Activated naive CD4-positive, alpha-beta T cell treated with Interleukin-2 at 50 U/mL for 16 hours (primary cell): Measurements from ENCODE around the gene RNGTT.

Source experiments
- DNase-seq: peaks from one replicate; pipeline ENCODE4 v3.0.0-alpha.2; 2020

The RNGTT gene

DNA sequence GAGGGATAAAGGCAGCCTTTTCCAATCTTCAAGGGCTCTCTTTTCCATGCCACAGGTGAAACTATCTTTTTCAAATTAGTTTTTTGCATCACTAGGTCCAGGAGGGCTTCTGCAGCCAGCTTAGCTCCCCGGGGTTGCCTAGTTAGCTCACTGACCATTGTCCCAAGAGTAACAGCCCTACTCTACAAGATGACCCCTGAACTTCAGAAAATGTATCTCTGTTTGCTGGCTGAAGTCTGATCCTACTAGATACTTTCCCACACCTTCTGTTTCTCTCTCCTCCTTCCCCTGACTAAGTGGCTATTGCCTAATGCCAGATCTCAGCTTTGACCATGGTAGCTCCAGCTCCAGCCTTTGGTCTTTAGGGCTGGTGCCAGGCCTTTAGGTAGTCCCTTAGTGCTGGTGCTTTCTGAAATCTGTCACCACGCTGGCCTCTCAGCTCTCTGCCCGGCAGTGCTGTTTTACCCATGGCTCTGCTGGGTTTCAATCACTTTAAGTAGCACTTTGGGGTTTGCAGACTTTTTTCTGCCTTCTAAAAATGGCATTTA lies 255.1 kb downstream of the RNGTT start:
- no peak for DNase-seq

DNA sequence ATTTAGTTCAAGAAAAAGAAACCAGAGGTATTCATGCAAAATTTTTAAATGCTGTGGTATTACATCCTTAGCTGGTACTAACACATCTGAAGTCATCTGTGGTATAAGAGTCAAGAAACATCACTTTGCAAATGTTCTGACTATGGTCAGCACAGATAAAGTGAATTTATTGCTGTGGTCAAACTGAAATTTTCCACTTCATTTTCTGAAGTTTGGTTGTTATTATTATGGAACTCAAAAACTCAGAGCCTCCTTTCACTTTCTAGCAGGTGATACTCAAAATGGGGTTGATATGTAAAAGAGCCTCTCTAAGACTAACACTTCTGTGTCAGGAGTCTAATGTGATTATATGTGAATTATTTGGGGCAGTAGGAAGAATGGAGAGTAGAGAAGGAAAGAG lies 257.8 kb downstream of the RNGTT start:
- no peak for DNase-seq

DNA sequence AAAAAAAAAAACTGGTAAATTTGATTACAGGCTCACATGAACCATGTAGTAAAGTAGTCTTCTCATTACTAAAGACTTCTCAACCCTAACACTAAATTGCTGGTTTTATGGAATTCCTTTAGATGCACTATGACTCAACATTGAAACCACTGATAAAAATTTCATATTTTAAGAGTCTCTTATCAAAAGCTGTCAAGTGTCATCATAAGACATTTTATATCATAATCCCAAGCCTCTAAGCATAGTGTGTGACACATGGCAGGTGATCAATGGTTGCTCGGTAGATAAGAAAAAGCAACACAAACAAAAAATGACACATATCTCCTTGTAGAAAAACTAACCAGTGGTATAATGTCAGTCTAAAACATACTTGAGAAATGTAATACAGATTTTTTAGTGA lies 258.4 kb downstream of the RNGTT start:
- no peak for DNase-seq

DNA sequence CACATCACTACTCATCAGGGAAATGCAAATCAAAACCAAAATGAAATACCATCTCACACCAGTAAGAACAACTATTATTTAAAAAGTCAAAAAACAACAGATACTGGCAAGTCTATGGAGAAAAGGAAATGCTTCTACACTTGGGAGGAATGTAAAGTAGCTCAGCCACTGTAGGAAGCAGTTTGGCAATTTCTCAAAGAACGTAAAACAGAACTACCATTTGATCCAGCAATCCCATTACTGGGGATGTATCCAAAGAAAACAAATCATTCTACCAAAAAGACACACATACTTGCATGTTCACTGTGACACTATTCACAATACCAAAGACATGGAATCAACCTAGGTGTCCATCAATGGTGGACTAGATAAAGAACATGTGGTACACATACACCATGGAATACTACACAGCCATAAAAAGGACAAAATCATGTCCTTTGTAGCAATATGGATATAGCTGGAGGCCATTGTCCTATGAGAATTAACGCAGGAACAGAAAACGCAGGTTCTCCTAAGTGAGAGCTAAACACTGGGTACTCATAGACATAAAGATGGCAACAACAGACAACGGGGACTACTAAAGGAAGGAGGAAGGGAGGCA lies 260.4 kb downstream of the RNGTT start:
- no peak for DNase-seq

DNA sequence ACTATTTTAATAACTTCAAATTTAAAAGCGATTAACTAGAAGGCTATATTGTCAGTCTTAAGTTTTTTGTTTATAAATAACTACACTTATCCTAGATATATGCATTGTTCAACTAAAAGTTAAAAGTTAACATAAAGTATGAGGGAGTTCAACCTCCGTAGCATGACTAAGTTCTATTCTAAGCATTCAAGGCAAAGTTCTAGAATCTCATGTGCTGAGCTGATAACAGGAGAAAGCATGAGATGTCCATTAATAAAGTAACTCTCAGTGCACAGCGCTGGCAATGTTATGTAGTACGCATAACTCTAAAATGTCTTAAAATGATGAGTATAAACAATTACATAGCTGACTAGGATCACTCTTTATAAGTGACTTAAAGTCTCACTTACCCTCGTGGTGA lies 264.8 kb downstream of the RNGTT start:
- no peak for DNase-seq

DNA sequence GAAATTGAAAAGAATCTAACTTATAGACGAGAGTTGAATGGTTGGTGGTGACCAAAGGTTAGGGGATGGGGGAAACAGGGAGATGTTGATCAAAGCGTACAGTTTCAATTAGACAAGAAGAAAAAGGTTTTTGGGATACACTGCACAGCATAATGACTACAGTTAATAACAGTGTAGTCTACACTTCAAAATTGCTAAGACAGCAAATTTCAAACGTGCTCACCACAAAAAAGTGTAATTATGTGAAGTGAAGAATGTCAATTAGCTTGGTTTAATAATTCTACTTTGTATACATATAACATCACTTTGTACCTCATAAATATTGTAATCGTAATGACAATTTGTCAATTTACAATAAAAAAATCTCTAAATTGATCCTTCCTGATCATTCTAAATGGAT lies 267.5 kb downstream of the RNGTT start:
- no peak for DNase-seq

DNA sequence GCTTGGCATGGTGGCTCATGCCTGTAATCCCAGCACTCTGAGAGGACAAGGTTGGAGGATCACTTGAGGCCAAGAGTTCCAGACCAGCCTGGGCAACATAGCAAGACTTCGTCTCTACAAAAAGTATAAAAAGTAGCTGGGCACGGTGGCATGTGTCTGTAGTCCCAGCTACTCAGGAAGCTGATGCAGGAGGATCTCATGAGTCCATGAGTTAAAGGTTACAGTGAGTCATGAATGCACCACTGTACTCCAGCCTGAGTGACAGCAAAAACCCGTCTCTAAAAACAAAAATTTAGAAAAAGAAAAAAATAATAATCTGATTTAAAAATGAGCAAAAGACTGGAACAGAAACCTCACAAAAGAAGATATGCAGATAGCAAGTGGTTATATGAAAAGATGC lies 279.7 kb downstream of the RNGTT start:
- DNase-seq: no peak

DNA sequence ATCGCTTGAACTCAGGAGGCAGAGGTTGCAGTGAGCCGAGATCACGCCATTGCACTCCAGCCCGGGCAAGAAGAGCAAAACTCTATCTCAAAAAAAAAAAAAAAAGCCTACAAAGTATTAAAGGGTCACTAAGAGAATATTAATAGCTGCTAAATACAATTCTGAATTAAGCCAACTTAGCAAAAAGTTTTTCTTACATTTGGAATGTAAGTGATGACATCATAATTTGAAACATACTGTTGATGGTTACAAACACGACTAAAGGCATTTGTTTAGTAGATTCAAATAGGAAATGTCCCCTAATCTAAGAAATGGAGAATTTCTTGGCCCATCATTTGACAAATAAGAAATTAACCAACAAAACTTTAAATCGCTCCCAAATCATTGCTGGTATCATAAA lies 282.8 kb downstream of the RNGTT start:
- no peak for DNase-seq

DNA sequence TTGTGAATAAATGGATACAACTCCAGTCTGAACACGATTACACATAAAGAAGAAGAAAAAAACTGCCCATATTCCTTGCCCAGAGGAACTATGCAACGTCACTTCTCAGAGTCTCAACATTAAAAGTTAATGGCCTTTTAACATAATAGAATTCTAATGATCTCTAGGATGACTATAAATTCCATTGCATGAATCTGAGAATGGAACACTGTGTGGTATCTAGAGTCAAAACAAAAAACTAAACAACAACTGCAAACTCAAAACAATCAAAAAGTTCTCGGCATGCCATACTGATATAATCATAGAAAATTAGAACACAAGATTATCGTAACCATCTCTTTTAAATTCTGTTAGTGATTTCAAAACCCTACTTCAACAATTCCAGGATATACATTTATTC lies 283.6 kb downstream of the RNGTT start:
- no peak for DNase-seq

DNA sequence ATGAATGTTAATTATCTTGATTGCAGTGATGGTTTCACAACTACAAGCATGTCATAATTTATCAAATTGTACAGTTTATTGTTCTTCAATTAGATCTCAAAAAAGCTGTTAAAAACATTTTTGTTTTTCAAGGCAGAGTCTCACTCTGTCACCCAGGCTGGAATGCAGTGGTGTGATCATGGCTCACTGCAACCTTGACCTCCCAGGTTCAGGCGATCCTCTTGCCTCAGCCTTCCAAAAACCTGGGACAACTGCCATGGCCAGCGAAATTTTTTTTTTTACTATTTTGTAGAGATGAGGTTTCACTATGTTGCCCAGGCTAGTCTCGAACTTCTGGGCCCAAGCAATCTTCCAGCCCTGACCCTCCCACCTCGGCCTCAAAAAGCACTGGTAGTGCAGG lies 286.1 kb downstream of the RNGTT start:
- DNase-seq: no peak

DNA sequence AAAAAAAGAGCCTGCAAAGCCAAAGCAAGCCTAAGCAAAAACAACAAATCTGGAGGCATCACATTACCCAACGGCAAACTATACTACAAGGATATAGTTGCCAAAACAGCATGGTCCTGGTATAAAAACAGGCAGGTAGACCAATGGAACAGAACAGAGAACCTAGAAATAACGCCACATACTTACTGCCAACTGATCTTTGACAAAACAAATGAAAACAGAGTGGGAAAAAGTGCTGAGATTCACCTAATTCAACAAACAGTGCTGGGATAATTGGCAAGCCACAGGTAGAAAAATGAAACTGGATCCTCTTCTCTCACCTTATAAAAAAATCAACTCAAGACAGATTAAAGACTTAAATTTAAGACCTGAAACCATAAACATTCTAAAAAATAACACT lies 291.8 kb downstream of the RNGTT start:
- DNase-seq: no peak

DNA sequence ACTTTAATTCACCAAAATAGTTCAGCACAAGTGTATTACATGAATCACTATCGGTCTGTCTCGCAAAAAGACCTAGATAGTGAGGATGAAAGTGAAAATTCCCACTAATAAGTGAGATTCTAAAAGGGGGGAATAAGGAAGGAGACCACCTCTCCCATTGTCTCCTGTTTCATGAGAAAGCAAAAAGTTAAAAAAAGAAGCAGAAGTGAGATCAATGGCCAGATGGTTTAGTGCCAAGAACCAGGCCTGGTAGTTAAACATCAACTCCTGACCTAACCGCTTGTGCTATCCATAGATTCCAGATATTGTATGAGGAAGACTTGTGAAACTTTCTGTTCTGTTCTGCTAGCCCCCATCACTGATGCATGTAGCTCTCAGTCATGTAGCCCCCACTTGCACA lies 293.0 kb downstream of the RNGTT start:
- DNase-seq: no peak

DNA sequence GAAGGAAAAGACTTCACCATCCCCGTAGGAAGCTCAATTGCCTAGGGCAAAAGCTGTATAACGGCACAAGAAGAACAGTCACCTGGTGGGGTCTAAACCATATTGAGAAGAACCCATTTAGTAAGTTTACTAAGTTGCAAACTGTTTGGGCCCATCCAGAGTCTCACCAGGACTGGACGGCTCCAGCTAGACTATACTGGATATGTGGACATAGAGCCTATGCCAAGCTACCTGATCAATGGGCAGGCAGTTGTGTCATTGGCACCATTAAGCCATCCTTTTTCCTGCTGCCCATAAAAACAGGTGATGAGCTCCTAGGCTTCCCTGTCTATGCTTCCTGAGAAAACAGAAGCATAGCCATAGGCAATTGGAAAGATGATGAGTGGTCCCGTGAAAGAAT lies 293.9 kb downstream of the RNGTT start:
- DNase-seq: no peak

DNA sequence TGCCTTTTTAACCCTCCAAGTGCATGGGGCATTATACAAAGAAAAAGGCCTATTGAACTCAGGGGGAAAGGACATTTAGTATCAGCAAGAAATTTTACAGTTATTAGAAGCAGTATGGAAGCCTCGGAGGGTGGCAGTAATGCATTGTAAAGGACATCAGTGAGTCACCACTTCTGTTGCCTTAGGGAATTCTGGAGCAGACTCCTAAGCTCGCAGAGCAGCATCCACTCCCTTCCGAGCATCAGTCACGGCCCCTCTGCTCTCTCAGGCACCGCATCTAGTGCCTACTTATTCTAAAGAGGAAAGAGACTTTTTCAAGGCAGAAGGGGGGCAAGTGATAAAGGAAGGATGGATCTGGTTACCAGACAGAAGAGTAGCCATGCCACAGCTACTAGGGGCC lies 296.5 kb downstream of the RNGTT start:
- no peak for DNase-seq

DNA sequence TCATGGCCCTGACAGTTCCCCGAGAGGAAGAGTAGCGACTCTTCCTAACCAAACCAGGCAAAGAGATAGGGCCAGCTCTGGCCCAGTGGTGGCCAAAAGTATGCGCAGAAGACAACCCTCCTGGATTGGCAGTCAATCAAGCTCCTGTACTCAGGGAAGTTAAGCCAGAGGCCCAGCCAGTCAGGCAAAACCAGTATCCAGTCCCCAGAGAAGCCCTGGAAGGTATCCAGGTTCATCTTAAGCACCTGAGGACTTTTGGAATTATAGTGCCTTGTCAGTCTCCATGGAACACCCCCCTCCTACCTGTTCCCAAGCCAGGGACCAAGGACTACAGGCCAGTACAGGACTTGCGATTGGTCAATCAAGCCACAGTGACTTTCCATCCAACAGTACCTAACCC lies 298.3 kb downstream of the RNGTT start:
- DNase-seq: no peak

DNA sequence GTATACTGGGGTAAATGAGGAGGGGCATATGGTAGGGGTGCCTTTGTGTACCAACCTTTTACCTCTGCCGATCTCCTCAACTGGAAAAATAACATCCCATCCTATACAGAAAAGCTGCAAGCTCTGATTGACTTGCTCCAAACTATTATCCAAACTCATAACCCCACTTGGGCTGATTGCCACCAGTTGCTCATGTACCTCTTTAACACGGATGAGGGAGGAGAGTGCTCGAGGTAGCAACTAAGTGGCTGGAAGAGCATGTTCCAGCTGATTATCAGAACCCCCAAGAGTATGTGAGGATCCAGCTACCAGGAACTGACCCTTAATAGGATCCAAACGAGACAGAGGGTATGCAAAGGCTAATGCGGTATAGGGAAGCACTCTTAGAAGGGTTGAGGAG lies 299.6 kb downstream of the RNGTT start:
- no peak for DNase-seq

DNA sequence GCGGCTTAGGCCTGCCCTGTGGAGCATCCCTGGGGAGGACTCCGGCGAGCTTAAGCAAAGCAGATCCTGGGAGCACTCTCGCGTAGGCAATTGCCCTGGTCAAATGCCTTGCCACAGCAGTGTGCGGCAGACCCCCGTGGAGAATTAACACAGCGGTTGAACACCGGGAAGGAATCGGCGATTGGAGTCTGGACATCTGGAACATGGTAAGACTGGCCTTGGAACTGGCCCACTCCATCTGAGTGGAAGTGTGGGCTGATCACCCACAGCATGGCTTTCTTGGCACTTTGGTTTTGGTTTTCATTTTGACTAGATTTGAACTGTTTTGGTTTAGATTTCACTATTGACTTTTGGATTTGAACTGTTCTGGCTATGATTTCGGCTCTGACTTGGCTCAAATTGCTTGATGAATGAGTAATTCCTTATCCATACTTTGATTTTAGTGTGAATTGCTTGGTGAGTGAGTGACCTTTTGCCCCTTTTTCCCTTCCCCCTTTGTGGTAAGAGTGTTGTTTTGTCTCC lies 300.7 kb downstream of the RNGTT start:
- DNase-seq: no peak

DNA sequence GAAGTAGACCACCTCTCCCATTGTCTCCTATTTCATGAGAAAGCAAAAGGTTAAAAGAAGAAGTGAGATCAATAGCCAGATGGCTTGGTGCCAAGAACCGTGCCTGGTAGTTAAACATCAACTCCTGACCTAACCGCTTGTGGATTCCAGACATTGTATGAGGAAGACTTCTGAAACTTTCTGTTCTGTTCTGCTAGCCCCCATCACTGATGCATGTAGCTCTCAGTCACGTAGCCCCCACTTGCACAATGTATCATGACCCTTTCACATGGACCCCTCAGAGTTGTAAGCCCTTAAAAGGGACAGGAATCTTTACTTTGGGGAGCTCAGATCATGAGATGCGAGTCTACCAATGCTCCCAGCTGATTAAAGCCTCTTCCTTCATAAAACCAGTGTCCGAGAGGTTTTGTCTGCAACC lies 301.2 kb downstream of the RNGTT start:
- DNase-seq: no peak

DNA sequence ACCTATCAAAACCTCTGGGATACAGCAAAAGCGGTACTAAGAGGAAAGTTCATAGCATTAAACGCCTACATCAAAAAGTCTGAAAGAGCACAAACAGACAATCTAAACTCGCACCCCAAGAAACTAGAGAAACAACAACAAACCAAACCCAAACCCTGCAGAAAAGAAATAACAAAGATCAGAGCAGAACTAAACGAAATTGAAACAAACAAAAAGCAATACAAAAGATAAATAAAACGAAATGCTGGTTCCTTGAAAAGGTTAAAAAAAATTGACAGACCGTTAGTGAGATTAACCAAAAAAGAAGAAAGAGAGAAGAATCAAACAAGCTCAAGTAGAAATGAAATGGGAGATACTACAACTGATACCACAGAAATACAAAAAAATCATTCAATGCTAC lies 302.3 kb downstream of the RNGTT start:
- DNase-seq: no peak

DNA sequence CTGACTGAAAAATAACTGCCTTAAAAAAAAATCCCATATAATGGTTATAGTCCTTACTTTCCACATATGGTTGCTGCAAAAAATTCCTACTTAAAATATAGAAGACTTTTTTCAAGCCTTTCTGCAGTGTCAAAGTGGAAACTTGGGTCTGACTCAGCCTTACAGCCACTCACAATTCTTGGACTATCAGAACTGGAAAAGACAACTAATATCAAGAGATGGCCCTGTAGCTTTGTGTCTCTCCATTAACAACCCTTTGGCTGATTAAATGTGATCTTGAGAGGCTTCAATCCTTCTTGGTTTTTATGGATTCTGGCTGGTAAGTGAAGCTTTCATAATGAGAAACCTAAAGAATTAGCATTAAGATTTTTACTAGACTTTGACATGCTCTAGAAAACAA lies 307.8 kb downstream of the RNGTT start:
- DNase-seq: no peak

DNA sequence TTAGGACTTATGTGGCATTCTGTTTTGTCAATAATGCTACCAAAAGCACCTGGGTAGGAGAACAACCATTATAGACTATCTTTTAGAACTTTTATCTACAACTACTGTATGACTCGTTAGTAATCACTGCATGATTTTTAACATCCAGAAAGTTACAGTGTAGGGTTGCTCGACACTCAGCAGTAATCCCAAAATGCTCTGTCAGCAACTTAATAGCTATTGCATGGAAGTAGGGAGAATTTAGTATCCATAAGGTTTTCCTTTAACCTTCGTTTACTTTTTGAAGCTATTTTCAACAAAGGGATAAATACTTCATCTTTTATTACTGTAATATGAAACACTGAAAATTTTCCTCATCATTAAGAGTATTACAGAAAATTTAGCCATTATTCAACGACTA lies 309.5 kb downstream of the RNGTT start:
- no peak for DNase-seq

DNA sequence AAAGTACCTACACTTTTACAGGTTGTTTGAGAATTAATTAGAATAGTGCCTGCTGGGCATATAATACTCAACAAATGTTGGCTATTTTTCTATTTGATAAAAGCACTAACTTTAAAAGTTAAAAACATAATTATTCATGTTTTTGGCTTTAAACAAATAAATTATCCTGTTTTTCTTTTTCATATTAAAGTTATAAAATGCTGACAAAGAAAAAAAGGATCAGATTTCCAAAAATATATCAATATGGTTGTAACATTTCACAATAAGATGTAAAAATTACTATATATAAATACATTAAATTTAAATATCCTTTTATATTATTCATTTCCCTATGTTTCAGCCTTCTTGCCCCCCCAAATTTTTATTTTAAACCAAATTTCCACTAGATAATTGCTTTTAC lies 312.0 kb downstream of the RNGTT start:
- no peak for DNase-seq

DNA sequence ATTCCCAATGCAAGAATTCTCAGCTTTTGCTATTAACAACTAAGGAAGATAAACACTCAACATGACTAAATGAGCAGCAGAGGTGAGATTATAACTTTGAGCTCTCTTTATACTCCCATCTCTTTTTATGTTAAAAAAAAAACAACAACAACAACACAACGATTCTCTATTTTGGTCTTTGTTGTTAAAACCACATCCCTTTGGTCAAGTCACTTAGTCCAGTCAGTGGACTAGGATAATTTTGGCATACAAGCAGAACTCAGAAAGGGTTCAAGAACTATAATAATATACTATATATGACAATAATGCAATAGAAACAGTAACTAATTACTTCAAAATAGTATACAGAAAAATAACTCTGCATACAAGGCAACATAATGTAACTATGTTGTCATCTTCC lies 312.4 kb downstream of the RNGTT start:
- DNase-seq: no peak

DNA sequence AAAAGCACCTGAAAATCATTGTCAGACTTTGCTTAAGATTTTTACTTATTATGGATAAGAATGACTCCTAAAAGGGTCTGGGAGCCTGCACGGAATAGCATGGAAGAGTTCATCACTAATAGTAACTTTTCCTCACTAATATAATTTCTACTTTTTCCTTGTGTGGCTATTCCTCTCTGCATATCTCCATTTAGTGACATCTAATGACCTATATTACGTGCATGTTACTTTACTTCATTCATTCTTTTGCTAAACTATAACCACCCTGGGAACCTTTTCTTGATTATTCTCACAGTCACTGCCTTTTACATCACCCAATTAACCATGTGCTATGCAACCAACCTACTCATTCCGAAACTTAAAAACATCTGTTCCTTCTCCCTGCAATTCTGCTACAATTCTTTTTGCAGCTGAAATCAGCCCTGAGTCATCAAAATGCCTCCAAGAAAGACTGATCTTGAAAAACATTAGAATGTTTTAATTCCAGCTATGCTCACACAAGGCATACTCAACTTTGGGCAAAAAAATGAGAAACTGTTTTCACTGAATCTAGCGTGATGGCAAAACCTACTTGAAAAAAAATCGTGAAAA lies 313.3 kb downstream of the RNGTT start:
- no peak for DNase-seq
